GM21737 (cell line): ENCODE data around the gene RGS6.
"Not testable (repeated sequence)": the region's sequence is repeated elsewhere in the genome, so short reads cannot be mapped to it uniquely, and the experiment has no call there.

Experiments
- ATAC-seq: cut with Tn5 transposase; IDR thresholded peaks from one replicate; pipeline ENCODE4 v1.9.1; 2021; ENCODE audit warnings: mild to moderate bottlenecking, moderate library complexity; ENCODE audit not compliant: unreplicated experiment

The RGS6 gene

GRCh38 chr14:72443991-72444441 lies 511.8 kb downstream of the RGS6 start:
- no peak for ATAC-seq

- ATAC-seq = no peak
These were observed 512.5 kb downstream of the RGS6 start for GRCh38 chr14:72444701-72445100.

- no peak for ATAC-seq
These were observed 516.0 kb downstream of the RGS6 start for GRCh38 chr14:72448212-72448611.

- ATAC-seq = no peak
These were observed 518.3 kb downstream of the RGS6 start for GRCh38 chr14:72450473-72451044.

GRCh38 chr14:72451054-72451972 lies 519.1 kb downstream of the RGS6 start:
- peak; percentile 67 for ATAC-seq

GRCh38 chr14:72452774-72453173 lies 520.5 kb downstream of the RGS6 start:
- no peak for ATAC-seq

- ATAC-seq = no peak
These were observed 522.3 kb downstream of the RGS6 start for GRCh38 chr14:72454388-72455160.

GRCh38 chr14:72457641-72458040 lies 525.4 kb downstream of the RGS6 start:
- ATAC-seq = no peak

GRCh38 chr14:72462056-72462455 lies 529.8 kb downstream of the RGS6 start:
- ATAC-seq = no peak

GRCh38 chr14:72463291-72463866 lies 531.1 kb downstream of the RGS6 start:
- no peak for ATAC-seq

- no peak for ATAC-seq
These were observed 532.0 kb downstream of the RGS6 start for GRCh38 chr14:72464226-72464625.

- ATAC-seq = no peak
These were observed 534.1 kb downstream of the RGS6 start for GRCh38 chr14:72466325-72466724.

GRCh38 chr14:72471346-72471745 lies 539.1 kb downstream of the RGS6 start:
- ATAC-seq = no peak

GRCh38 chr14:72472845-72473244 lies 540.6 kb downstream of the RGS6 start:
- ATAC-seq = no peak

- ATAC-seq = peak; percentile 75
These were observed 544.6 kb downstream of the RGS6 start for GRCh38 chr14:72476657-72477499.

- ATAC-seq = not testable (repeated sequence)
These were observed 545.3 kb downstream of the RGS6 start for GRCh38 chr14:72477578-72477977.

- no peak for ATAC-seq
These were observed 546.3 kb downstream of the RGS6 start for GRCh38 chr14:72478471-72478893.

GRCh38 chr14:72479461-72479931 lies 547.3 kb downstream of the RGS6 start:
- no peak for ATAC-seq

- ATAC-seq = no peak
These were observed 548.4 kb downstream of the RGS6 start for GRCh38 chr14:72480464-72481243.
